ENCODE measurements around the gene GUCD1.
"Not testable (repeated sequence)": the region's sequence is repeated elsewhere in the genome, so short reads cannot be mapped to it uniquely, and the experiment has no call there.

GUCD1 gene

DNA sequence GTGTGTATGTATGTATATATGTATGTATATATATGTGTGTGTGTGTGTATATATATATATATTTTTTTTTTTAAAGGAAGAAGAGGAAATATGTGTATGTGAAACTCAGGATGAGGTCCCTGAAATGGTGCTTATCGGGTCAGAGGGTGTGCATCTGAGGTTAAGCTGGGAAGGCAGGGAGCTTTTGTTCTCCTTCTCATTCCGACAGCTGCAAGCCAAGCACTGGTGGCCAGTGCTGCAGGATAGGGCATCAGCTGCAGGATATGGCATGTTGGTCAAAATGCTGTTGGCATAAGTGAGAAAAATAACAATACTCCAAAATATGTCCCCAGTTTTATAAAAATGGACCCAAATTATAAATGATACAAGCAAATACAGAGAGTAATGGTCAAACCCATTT is 8.3 kb upstream of the GUCD1 start:
- no peak for DNase-seq

DNA sequence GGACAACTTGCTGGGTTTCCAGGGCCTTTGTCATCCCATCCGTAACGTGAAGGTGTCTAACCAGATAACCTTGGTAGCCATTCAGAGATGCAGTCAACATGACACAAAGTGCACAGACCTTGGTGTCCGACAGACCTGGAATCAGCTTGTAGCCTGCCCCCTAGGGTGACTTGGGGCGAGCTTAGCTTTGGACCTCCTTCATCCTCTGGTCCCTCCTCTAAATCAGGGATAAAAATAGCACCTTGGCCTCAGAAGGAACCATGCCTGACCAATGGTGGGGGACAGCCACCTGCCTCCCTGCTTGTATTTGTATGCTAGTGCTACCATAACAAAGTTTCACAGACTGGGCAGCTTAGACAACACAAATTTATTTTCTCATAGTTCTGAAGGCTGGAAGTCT is 4.5 kb upstream of the GUCD1 start:
- DNase-seq: no peak

DNA sequence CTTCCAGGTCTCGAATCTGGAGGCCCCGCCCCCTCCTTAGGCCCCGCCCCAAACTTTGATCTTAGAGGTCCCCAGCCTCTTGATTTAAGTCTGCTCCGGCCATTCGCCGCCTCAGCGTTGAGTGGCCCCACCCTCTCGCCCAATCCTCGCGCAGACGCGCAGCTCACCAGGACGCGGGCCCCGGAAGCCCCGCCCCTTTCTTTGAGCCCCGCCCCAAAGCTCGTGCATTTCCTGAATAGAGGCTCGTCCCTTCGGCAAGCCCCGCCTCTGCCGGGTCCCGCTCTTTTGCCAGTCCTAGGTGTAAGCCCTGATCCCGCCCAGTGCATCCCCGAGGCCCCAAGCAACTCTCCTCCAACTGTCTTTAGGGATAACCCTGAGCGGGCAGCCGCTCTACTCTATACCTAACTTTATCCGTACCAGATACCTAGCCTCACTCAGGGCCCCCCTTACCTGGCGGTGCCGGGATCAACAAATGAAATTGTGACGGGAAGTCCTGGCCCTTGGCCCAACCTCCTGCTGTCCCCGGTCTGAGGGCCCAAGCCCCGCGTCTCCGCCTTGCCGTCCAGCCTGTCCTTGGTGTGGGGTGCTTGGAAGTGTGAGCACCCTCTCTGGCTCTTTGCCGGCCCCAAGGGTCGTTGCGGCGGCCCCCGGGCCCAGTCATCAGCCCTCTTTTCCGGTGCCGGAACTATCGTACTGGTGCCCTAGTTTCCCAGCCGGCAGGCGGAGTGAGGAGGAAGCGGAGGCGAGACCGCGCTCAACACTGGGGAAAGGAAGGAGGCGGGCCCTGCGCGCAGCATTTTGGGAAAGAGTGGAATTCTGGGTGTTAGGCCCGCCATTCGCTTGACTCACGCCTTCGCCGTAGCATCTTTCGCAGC is 464 bp upstream of the GUCD1 start, which contains the start of gene SNRPD3:
Gene SNRPD3 (plus strand): TSS at position 835 of the 875 bp plus-strand sequence. CDS start 1,676 bp downstream, outside the sequence.
- peak; percentile 99 for DNase-seq

DNA sequence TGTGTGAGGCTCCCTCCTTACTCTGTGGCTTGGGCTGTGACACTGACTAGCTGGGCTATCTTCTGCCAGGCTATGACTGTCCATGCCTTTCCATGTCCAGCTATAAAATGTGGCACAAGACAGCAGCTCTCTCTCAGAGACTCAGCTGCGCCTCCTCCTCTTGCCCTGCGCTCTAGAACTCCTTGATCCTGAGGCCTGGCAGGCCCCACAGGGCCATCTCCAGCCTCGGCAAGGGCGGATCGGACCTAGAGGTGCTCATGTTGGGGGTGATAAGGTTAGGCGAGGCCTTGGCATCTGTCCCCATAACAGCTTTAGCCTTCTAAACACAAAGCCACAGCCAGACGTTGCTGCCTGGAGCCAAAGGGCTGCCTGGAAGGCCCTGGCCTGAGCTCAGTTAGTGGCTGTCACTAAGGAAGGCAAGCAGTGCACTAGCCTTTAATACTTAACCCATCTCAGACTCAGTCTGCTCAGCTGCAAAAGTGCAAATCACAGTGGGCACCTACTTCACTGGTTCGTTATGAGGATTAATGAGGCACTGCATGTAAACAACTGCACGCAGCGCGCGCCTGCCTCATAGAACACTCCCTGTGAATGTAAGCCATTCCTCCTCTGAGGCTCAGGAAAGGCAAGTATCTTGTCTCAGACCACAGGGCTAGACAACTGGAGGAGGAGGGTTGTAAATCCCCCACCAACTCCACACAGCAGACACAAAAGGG is 1.2 kb downstream of the GUCD1 start:
- DNase-seq: no peak

DNA sequence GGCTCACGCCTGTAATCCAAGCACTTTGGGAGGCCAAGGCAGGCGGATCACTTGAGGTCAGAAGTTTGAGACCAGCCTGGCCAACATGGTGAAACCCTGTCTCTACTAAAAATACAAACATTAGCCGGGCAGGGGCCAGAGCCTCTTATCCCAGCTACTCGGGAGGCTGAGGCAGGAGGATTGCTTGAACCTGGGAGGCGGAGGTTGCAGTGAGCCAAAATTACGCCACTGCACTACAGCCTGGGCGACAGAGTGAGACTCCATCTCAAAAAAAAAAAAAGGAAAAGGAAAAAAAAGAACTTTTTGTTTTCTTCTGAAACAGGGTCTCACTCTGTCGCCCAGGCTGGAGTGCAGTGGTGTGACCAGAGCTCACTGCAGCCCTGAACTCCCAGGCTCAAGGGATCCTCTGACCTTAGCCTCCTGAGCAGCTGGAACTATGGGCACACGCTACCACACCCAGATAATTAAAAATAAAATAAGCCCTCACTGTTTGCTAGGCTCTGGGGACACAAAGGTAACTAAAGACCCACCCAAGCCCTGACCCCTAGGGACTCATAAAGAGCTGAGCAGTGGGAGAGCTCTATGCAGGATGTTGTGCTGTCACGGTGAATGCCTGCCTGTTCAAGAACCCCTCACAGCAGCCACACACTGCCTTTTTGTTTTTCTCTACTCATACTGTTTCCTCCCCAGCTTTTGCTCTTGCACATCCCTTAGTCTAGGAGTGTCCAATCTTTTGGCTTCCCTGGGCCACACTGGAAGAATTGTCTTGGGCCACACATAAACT is 2.2 kb downstream of the GUCD1 start:
- DNase-seq: not testable (repeated sequence)

DNA sequence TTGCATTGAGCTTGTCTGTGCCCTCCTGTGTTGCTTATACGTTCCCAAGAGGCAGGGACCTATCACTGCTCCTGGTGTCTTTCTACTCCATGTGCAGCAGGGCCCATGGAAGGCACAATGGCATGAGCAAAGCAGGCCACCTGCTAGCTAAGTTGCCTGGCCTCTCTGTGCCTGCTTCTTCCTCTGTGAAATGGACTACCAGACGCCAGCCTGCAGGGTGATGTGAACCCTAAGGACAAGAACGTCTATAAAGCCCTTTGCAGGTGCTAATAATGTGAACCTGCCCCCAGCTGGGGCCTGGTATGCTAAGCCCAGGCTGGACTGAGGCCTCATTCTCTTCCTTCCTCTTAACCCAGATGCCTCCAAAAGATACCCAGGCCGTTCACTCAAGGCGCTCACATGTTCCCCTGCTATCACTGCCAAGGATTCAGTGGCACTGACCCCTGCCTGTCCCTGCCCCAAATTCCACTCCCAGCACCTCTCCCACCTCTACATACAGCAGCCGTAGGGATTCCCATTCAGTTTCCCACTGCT is 4.0 kb downstream of the GUCD1 start:
- no peak for DNase-seq

DNA sequence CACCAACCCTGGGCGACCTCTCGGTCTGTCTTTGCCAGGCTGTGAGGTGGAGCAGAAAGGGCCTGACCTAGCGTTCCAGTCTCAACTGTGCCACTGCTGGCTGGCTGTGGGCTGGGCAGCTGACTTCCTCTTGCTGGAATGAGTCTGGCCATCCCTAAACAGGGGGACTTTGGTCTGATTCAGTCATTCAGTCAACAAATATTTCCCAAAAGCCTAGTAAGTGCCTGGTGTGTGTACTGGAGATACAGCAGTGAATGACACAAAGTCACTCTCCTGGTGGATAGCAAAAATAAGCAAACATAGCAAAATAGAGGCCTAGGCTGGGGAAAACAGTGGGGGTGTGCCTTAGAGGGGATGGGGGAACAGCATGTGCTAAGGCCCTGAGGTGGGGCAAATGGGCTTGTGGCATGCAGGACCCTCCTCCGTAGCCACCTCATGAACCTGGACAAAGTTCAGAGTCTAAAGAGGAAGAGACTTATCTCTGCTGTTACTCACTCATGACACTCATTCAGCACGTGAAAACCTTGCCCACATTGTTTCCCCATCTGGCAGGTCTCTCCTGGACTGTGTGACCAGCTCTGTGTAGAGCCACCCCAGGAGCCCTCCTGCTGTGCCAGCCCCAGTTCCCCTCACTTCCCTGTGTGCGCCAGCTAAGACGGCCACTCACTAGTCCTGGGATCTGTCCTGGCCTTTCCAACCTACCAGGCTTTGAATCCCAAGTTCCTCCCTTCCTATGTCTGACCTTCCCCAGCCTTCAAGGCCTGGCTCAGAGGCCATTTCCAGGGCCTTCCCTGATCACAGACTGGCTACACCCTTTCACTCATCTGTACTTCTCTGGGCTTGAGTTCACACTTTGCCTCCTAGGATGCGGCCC is 4.7 kb downstream of the GUCD1 start:
- DNase-seq: no peak

DNA sequence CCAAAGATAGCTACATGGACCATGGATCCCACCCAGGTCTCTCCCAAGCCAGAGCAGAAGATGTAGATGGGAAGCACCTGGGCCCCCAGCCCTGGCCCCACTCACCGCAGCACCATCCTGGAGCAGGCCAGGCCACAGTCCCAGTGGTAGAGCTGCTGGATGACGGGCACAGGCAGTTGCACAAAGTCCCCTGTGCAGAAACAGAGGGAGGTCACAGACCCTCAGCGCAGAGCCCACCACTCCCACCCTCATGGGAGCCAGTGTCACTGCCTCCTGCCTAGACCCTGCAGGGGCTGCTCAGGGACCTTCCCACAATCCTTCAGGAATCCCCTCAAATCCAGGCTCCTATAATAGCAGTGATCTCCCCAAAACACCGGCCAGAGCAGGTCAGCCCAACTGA is 6.1 kb downstream of the GUCD1 start:
- no peak for DNase-seq

DNA sequence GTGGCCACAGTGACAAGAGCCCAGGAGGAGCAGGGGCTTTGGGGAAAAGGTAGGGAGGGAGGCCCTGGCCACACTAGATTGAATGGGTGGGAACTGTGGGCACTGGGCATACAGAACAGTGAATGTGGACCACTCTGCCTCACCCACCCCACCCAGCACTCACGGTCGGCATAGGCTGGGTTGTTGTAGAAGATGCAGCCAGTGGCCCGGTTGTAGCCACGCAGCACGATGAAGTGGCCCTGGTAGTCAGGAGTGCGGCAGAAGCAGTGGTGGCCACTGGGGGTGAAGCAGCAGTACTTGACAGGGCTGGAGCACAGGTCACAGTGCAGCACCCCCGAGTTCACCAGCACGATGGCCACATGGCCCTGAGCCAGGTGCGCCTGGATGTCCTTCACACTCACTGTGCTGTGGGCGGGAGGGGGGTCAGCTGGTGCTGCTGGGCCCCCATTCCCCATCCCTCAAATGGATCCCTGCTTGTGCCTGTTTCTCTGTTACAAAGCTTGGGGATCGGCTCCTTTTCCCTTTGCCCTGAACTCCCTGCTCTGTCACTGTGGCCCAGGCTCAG is 11.2 kb downstream of the GUCD1 start:
- no peak for DNase-seq

DNA sequence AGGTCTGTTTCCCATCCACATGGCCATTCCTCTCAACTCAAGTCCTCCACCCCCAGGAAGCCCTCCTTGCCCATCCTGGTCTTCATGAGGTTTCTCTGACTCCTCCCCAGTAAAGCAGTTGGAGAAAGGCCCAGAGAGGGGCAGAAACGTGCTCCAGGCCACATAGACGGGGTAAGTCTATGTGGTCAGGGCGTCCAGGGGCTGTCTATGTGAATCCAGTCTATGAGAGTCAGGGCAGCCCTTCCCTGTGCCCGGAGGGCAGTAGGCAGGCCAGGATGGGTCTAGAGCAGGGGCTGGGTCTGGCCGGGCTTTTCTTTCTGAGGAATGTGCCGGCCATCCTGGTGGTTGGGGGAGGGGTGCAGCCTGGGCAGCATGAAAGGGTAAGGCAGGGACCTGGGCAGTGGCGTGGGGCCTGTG is 11.7 kb downstream of the GUCD1 start:
- DNase-seq: no peak

DNA sequence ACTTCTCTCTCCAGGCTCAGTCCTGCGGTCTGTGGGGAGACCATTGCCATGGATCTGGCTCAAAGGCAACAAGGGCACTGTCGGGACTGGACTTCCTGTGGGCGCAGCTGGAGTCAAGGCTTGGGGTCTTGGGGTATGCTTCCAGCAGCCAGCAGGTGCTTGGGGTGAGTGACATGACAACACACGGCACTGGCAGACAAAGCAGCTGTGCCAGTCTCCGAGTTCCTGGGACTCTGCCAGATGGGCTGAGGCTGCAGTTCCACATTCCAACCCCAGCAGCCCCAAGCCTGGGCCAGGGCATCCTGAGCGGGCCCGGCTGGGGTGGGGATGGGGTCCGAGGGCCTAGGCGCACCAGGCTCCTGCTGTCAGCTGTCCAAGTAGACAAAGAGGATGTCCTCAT is 12.3 kb downstream of the GUCD1 start:
- DNase-seq: no peak

DNA sequence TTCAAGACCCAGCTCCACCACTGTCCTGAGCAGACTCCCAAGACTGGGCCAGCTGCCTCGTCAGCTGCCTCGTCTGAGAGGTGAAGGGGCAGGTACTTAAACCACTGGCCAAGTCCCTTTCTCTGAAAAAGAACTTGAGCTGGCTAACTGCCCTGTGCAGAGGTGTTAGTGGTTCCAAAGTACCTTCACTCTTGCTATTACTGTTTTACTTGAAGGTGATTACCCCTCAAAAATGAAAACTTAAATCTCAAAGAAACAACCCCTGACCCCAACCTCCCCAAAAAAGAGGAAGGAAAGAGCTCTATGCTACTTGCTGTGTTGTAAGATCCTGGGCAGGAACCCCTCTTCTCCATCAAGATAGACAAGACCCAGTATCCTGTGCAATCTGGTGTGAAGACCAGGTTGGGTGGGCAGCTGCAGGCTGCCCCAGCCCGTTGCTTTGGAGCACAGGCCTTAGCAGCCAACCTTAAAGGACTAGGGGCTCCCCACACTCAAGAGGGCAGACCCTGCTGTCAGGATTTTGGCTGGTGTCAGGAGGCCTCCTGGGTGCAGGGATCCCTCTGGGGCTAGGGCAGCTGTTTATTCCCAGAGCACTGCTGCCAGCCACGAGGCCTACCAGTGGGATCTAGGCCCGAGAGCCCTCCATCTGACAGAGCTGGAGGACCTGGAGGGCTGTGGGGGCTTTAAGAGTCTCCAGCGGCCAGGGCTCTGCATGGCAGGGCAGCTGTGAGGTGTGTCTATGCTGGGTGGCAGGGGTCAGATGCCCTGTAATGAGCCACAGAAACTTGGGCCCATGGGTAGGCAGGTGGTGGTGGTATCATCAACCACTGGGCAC is 13.0 kb downstream of the GUCD1 start:
- no peak for DNase-seq

DNA sequence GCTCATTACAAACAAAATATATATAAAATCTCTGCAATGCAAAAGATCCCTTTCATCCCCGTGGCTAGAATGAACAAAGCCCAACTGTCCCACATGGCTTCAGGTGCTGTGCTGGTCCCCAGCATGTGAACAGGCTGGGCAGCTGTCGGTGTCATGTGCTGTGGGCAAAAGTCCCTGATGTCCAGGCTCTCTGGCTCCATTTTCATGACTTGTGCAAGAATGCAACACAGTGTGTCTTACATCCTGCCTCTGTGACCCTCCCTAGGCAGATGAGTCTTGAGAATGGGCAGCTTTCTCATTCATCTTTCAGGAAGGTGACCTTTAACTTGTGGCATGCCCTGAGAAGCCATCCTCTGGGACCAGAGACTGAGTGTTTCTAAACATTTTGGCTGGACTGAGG is 14.5 kb downstream of the GUCD1 start:
- DNase-seq: no peak

DNA sequence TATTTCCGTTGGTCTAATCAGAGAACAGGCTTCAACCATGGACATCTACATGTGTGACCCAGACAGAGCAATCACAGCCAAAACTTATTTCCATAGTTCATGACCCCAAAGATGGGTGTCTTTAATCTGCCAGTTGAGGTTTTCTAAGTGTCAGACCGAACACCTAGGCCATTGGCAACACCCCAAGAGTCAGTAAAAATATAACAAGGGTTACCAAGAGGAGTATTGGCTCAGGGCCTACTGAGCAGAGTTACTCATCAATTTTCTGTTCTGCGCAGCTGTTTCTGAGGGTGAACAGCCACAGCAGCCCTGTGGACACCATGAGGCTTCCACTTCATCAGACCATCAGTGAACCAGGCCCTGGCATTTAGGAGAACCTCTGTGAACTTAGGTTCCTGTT is 18.8 kb downstream of the GUCD1 start:
- DNase-seq: no peak

DNA sequence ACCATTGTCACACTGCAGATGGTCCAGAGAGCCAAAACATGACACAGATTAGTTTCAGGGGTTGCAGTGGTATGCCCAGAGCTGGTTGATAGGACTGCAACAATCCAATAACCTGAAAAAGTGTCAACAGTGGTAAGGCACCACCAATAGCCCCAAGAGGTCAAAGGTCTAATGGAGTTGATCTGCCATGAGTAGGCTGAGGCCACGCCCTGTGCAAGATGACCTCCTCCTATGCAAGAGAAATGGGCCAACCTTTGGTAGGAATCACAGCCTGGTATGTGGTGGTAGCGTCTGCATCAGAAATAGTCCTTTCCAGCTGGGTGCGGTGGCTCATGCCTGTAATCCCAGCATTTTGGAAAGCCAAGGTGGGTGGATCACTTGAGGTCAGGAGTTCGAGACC is 19.6 kb downstream of the GUCD1 start:
- DNase-seq: no peak

DNA sequence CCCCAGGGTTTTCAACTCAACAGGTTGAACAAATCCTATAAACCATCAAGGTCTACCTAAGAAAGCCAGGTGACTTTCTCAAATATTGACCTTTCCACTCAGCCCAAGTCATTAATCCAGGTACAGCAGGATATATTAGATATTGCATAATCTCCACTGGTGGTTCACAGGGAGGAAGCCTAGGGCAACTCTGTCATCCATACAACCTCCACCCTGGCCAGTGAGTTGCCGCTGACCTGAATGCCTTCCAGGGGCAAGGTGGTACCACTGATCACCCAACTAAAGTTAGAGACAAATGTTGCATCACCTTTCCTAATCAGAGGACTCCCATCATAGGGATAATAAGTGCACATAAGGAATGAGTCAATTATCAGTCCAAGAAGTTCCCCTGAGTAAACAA is 22.9 kb downstream of the GUCD1 start:
- DNase-seq: no peak

DNA sequence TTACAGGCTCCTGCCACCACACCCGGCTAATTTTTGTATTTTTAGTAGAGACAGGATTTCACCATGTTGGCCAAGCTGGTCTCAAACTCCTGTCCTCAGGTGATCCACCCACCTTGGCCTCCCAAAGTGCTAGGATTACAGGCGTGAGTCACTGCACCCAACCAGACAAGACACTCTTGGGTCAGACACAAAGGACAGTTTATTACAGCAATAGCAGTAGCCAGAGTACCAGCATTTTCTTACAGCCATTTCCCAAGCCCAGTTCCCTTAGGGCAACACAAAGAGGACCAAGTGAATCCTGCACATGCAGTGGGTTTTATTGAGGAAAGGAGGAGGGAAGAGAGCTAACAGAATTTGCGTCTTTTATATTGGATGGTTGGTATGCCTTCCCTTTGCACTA is 24.0 kb downstream of the GUCD1 start:
- not testable (repeated sequence) for DNase-seq

DNA sequence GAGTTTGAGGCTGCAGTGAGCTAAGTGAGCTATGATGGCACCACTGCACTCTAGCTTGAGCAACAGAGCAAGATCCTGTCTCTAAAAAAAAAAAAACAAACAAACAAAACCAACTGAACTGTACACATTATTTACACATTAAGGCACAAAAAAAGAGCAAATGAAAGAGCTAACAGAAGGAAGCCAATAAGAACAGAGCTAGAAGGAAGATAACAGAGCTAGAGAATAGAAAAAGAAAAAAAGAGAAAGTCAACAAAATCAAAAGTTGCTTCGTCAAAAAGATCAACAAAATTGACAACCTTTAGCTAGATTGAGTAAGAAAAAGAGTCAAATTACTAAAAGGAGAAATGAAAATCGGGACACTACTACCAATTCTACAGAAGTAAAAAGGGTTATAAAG is 25.0 kb downstream of the GUCD1 start:
- DNase-seq: no peak

DNA sequence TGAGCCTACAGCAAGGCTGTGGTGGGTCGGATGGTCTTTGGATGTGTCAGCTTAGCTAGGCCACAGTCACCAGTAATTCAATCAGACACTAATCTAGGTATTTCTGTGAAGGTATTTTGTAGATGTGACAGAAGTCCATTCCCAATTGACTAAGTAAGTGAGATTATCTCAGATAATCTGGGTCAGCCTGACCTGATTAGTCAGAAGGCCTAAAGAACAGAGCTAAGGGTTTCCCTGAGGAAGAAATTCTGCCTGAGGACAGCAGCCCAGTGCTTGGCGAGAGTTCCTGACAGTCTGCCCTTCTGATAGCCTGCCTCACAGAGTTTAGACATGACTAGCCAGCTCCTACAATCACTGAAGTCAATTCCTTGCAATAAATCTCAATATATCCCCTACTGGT is 28.7 kb downstream of the GUCD1 start:
- DNase-seq: no peak

DNA sequence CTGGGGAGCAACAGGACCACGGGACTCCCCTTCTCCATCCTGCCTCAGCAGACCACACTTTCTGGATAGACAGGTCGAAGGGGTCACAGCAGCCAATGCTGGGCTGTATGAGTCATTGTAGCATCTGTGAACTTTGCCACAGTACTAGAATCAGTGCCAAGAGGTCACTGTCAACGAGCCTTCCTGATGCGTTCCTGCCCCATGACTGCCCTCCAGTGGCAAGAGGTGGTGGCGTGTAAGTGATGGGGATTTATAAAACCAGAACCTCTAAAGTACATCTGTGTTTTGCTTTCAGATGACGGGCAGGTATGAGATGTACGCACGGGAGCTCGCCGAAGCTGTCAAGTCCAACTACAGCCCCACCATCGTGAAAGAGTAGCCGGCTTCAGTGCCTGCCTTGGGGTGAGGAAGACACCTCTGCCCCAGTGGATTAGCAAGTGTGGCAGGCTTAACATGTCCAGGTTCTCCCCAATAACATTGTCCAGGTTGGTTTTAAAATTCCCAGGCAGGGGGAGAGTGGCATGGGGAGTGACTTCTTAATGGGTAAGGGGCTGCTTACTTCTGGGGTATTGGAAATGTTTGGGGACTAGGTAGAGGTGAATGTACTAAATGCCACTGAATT is 29.4 kb downstream of the GUCD1 start:
- DNase-seq: peak; percentile 66

All from activated CD4-positive, alpha-beta T cell treated with anti-CD3 and anti-CD28 coated beads for 1 hour (primary cell).